ENCODE results near the gene PPP2R5B. TPM values are rescaled to one million over a fixed set of nuclear protein-coding genes. Genes with fewer than 3 reads are reported as not detected.

PPP2R5B gene
- total RNA-seq, 1 donor from 2014 or later, result 26.8 TPM

DNA sequence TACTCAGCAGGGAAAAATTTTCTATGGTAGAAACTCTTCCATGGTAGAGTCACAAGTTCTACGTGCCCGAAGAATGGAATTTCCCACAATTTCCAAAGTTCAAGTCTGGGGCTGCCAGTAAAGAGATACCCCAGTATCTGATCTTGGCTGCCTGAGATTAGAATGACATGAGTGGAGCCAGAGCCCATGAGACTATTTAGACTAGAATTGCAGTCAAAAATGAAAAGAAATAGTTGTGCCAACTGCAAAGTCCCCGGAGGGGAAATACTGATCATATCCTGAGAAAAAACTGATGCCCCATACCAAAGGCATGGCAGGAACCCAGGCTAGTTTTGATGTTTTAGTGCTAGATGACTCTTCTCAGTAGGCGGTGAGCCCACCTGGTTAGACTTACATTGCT lies 36.2 kb downstream of the PPP2R5B start:
- H3K4me3 Mint-ChIP-seq (ENCODE audit: unreplicated experiment), result no peak overlapping the region
- no peaks in the 10 kb centered on the region for H3K36me3 Mint-ChIP-seq (ENCODE audit: unreplicated experiment)
- TF ChIP-seq, protein P1, sequence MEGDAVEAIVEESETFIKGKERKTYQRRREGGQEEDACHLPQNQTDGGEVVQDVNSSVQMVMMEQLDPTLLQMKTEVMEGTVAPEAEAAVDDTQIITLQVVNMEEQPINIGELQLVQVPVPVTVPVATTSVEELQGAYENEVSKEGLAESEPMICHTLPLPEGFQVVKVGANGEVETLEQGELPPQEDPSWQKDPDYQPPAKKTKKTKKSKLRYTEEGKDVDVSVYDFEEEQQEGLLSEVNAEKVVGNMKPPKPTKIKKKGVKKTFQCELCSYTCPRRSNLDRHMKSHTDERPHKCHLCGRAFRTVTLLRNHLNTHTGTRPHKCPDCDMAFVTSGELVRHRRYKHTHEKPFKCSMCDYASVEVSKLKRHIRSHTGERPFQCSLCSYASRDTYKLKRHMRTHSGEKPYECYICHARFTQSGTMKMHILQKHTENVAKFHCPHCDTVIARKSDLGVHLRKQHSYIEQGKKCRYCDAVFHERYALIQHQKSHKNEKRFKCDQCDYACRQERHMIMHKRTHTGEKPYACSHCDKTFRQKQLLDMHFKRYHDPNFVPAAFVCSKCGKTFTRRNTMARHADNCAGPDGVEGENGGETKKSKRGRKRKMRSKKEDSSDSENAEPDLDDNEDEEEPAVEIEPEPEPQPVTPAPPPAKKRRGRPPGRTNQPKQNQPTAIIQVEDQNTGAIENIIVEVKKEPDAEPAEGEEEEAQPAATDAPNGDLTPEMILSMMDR (IDR thresholded peaks at IDR 0.05), result no peak
- no peaks in the 10 kb centered on the region for H3K9me3 Mint-ChIP-seq (ENCODE audit: unreplicated experiment)
- no peak overlapping the region for H3K27ac Mint-ChIP-seq (ENCODE audit: unreplicated experiment)
- DNase-seq (ENCODE audit: extremely low spot score, unreplicated experiment), result no peak
- H3K4me1 Mint-ChIP-seq (ENCODE audit: unreplicated experiment), result no peaks in the 10 kb centered on the region
- H3K27me3 Mint-ChIP-seq (ENCODE audit: unreplicated experiment), result peaks cover 13% of the 10 kb centered on the region

DNA sequence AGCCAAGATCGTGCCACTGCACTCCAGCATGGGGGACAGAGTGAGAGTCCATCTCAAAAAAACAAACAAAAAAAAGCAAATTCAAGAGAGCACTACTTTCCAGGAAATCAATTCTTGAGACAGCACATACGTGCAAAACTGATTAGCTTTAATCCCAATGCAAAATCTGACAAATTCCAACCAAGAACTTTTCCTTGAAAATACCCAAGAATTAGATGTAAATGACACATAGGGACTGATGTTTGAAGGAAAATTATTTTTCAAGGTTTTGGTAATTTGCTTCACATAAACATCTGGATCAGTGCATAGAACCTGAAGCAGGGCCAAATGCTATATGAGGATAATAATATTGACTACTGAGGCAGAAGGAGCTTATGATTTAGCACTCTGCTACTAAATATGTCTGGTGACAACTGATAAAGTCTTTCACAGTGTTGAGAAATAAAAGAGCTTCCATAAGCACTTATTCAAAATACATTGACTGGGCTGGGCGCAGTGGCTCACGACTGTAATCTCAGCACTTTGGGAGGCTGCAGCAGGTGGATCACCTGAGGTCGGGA lies 38.7 kb downstream of the PPP2R5B start:
- Mint-ChIP-seq H3K9me3 (ENCODE audit: unreplicated experiment) (no peaks in the 10 kb centered on the region), H3K4me3 (ENCODE audit: unreplicated experiment) (no peak overlapping the region), H3K27ac (ENCODE audit: unreplicated experiment) (no peak overlapping the region), H3K4me1 (ENCODE audit: unreplicated experiment) (no peaks in the 10 kb centered on the region), H3K27me3 (ENCODE audit: unreplicated experiment) (peaks cover 13% of the 10 kb centered on the region), H3K36me3 (ENCODE audit: unreplicated experiment) (no peaks in the 10 kb centered on the region)
- TF ChIP-seq, protein P1 (IDR thresholded peaks at IDR 0.05), result no peak
- DNase-seq (ENCODE audit: extremely low spot score, unreplicated experiment), result no peak

DNA sequence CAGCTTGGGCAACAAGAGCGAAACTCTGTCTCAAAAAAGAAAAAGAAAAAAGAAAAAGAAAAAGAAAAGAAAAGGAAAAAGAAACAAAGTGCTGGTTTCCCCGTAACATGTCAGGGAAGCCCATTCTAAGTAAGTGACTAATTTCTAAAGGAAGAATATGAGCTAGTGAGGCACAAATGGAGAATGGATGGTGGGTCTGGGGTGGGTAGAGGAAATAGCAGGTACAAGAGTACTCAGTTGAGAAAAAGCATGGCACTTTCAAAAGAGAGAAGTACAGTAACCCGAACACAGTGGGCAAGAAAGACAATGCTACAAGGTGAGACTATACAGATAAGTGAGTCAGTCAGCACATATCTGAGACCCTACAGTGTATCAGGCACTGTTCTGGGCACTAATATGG lies 42.9 kb downstream of the PPP2R5B start:
- Mint-ChIP-seq H3K27ac (ENCODE audit: unreplicated experiment) (no peak overlapping the region), H3K27me3 (ENCODE audit: unreplicated experiment) (no peaks in the 10 kb centered on the region), H3K36me3 (ENCODE audit: unreplicated experiment) (no peaks in the 10 kb centered on the region), H3K9me3 (ENCODE audit: unreplicated experiment) (no peaks in the 10 kb centered on the region), H3K4me3 (ENCODE audit: unreplicated experiment) (no peak overlapping the region), H3K4me1 (ENCODE audit: unreplicated experiment) (peaks cover 8% of the 10 kb centered on the region)
- TF ChIP-seq, protein P1 (IDR thresholded peaks at IDR 0.05), result no peak
- DNase-seq (ENCODE audit: extremely low spot score, unreplicated experiment), result no peak

DNA sequence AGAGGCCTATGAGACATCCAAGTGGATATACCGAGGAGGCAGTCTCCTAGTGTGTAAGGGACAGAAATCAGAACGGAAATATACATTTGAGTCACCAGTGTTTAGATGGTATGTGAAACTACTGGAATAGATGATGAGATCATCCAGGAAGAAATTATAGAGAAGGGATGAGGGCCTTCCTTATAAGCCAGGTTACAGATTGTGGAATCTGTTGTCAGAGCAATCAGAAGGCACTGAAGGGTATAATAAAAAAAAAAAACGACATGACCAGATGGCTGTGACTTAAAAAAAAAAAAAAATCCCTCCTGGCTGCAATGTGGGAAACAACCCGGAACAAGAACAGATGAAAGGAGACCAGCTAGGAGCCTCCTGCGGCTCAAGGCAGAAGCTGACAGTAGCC lies 44.7 kb downstream of the PPP2R5B start:
- no peak overlapping the region for H3K4me3 Mint-ChIP-seq (ENCODE audit: unreplicated experiment)
- H3K9me3 Mint-ChIP-seq (ENCODE audit: unreplicated experiment), result no peaks in the 10 kb centered on the region
- H3K27ac Mint-ChIP-seq (ENCODE audit: unreplicated experiment), result no peak overlapping the region
- TF ChIP-seq, protein P1 (IDR thresholded peaks at IDR 0.05), result no peak
- no peaks in the 10 kb centered on the region for H3K27me3 Mint-ChIP-seq (ENCODE audit: unreplicated experiment)
- peaks cover 8% of the 10 kb centered on the region for H3K4me1 Mint-ChIP-seq (ENCODE audit: unreplicated experiment)
- no peaks in the 10 kb centered on the region for H3K36me3 Mint-ChIP-seq (ENCODE audit: unreplicated experiment)
- no peak for DNase-seq (ENCODE audit: extremely low spot score, unreplicated experiment)

DNA sequence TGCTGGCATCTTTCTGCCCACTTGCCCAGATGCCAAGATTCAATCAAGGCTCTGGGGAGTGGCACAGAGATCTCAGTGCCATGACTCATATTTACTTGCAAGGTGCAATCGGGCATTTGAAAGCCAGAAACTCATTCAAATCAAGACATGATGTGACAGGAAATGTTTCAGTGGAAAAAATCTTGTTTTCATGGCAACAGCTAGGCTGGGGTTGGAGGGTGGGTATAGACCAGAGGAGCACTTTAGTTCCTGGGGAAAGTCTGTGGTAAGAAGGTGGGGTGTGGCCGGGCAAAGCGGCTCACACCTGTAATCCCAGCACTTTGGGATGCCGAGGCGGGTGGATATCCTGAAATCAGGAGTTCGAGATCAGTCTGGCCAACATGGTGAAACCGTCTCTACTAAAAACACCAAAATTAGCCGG lies 46.3 kb downstream of the PPP2R5B start:
- TF ChIP-seq, protein P1 (IDR thresholded peaks at IDR 0.05), result no peak
- DNase-seq (ENCODE audit: extremely low spot score, unreplicated experiment), result no peak
- Mint-ChIP-seq H3K27me3 (ENCODE audit: unreplicated experiment) (no peaks in the 10 kb centered on the region), H3K9me3 (ENCODE audit: unreplicated experiment) (no peaks in the 10 kb centered on the region), H3K27ac (ENCODE audit: unreplicated experiment) (no peak overlapping the region), H3K4me1 (ENCODE audit: unreplicated experiment) (peaks cover 8% of the 10 kb centered on the region), H3K4me3 (ENCODE audit: unreplicated experiment) (no peak overlapping the region), H3K36me3 (ENCODE audit: unreplicated experiment) (no peaks in the 10 kb centered on the region)
